Measurements from ENCODE around the gene PCAT7. TPM values are rescaled to one million over a fixed set of nuclear protein-coding genes. Genes with fewer than 3 reads are reported as not detected.
"Not testable (repeated sequence)": the region's sequence is repeated elsewhere in the genome, so short reads cannot be mapped to it uniquely, and the experiment has no call there.

Gene PCAT7
- total RNA-seq, 6 donors from 2014 or later = 0.10 to 0.24 TPM; not detected in 4

DNA sequence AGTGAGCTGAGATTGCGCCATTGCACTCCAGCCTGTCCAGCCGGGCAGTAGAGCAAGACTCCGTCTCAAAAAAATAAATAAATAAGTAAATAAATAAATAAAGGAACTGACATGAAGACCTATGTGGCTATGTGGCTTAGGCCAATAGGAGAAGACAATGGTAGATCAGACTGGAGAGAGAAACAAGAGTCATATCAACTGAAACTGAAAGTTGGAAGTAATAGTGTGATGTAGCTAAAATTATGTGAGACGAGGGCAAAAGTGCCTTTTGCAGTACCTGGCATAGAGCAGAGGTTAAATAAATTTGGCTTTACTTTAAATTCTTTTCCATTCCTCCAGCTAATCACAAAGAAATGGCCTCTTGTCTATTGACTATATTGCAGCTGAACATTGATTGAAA, 31.4 kb downstream of the PCAT7 start:
- no peaks in the 10 kb centered on the region for H3K9me3 ChIP-seq
- peak overlapping the region in 2 of 4 donors; percentile 13 to 15 for H3K4me3 ChIP-seq
- peaks cover 0 to 7% (median 2%) of the 10 kb centered on the region in 4 donors for H3K4me1 ChIP-seq
- ATAC-seq (ENCODE audit: low FRiP score in 2 of 2) (no peak), DNase-seq (no peak)
- WGBS, 2 donors = 60 to 76% methylated on average over 4 of the region's 4 CpGs
- no peaks in the 10 kb centered on the region for H3K36me3 ChIP-seq
- TF ChIP-seq POLR2AphosphoS5 (IDR thresholded peaks at IDR 0.05) (no peak), POLR2A (IDR thresholded peaks at IDR 0.05) (no peak), CTCF (IDR thresholded peaks at IDR 0.05) (no peak)
- no peak overlapping the region for H3K27ac ChIP-seq
- no peaks in the 10 kb centered on the region for H3K27me3 ChIP-seq

DNA sequence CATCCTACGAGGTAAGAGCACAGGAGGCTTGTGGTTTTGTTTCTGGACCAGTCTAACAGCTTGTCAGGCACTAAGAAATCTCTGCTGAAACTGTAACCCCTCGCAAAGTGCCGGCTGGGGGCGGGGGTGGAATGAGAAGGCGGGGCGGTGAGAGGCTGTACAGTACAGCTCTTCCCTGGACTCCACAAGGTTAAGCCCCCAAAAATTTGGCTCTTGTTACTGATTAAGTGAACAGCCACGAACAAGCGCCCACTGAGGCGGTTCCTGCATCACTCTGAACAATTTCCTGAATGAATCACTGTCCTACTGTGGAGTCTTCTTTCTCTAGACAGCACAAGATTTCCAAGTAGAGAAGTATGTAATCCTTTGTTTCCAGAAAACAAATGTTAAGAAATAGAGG, 31.9 kb downstream of the PCAT7 start:
- DNase-seq = no peak
- Histone ChIP-seq H3K27ac (no peak overlapping the region), H3K4me3 (peak overlapping the region in 2 of 4 donors; percentile 13 to 15), H3K36me3 (no peaks in the 10 kb centered on the region), H3K9me3 (no peaks in the 10 kb centered on the region), H3K27me3 (no peaks in the 10 kb centered on the region), H3K4me1 (peaks cover 0 to 7% (median 2%) of the 10 kb centered on the region in 4 donors)
- 44 to 68% methylated on average over 5 to 9 of the region's 9 CpGs for WGBS, 2 donors
- ATAC-seq (ENCODE audit: low FRiP score in 2 of 2) = peak in 1 of 2 donors; percentile 48
- TF ChIP-seq POLR2A (IDR thresholded peaks at IDR 0.05) (no peak), POLR2AphosphoS5 (IDR thresholded peaks at IDR 0.05) (no peak), CTCF (IDR thresholded peaks at IDR 0.05) (no peak), EP300 (IDR thresholded peaks at IDR 0.05) (no peak)

DNA sequence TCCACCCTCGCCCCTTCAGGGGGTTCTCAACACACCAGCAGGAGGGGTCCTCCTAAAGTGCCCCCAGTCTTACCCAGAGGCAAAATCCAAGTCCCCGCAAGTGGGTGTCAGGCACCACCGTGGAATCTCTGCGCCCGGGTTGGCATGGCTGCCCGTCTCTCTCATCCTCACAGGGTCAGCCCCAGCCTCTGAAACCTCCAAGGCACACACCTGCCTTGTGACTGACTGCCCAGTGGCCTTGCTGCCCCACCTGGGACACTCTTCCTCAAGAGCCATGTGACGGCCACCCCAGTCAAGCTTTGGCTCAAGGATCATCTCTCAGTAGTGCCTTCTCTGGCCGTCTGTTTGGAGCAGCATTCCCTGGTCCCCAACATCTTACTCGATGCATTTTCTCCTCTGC, 33.8 kb downstream of the PCAT7 start:
- DNase-seq (no peak), ATAC-seq (ENCODE audit: low FRiP score in 2 of 2) (no peak)
- Histone ChIP-seq H3K36me3 (no peaks in the 10 kb centered on the region), H3K4me3 (no peak overlapping the region), H3K27me3 (no peaks in the 10 kb centered on the region), H3K27ac (no peak overlapping the region), H3K4me1 (peaks cover 0 to 7% (median 2%) of the 10 kb centered on the region in 4 donors), H3K9me3 (no peaks in the 10 kb centered on the region)
- 88% methylated on average over 6 to 9 of the region's 9 CpGs for WGBS, 2 donors
- TF ChIP-seq EP300 (IDR thresholded peaks at IDR 0.05) (no peak), POLR2A (IDR thresholded peaks at IDR 0.05) (no peak), CTCF (IDR thresholded peaks at IDR 0.05) (no peak), POLR2AphosphoS5 (IDR thresholded peaks at IDR 0.05) (no peak)

DNA sequence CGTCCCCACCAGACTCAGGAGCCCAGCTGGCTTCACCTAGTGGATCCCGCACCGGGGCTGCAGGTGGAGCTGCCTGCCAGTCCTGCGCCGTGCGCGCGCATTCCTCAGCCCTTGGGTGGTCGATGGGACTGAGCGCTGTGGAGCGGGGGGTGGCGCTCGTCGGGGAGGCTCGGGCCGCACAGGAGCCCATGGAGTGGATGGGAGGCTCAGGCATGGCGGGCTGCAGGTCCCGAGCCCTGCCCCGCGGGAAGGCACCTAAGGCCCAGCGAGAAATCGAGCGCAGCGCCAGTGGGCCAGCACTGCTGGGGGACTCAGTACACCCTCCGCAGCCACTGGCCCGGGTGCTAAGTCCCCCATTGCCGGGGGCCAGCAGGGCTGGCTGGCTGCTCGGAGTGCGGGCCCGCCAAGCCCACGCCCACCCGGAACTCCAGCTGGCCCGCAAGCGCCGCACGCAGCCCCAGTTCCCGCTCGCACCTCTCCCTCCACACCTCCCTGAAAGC, 36.2 kb downstream of the PCAT7 start:
- WGBS, 2 donors = 88 to 94% methylated on average over 7 to 37 of the region's 38 CpGs
- H3K4me1 ChIP-seq; H3K4me3 ChIP-seq; H3K36me3 ChIP-seq; ATAC-seq (ENCODE audit: low FRiP score in 2 of 2); H3K27ac ChIP-seq; H3K9me3 ChIP-seq; H3K27me3 ChIP-seq: not testable (repeated sequence)
- peak in 1 of 2 donors; percentile 69 for DNase-seq

GRCh38 chr9:94591876-94592275, 37.0 kb downstream of the PCAT7 start:
- WGBS, 2 donors = 86 to 91% methylated on average over 8 of the region's 8 CpGs
- no peaks in the 10 kb centered on the region for H3K36me3 ChIP-seq
- no peak for TF ChIP-seq EP300 (IDR thresholded peaks at IDR 0.05)
- TF ChIP-seq POLR2AphosphoS5 (IDR thresholded peaks at IDR 0.05) = no peak
- TF ChIP-seq CTCF (IDR thresholded peaks at IDR 0.05) = no peak
- TF ChIP-seq POLR2A (IDR thresholded peaks at IDR 0.05) = no peak
- ATAC-seq (ENCODE audit: low FRiP score in 2 of 2) (no peak), DNase-seq (no peak)
- H3K27me3 ChIP-seq = no peaks in the 10 kb centered on the region
- H3K4me3 ChIP-seq = no peak overlapping the region
- H3K9me3 ChIP-seq = no peaks in the 10 kb centered on the region
- peaks cover 0 to 1% (median 0%) of the 10 kb centered on the region in 4 donors for H3K4me1 ChIP-seq
- H3K27ac ChIP-seq = no peak overlapping the region

DNA sequence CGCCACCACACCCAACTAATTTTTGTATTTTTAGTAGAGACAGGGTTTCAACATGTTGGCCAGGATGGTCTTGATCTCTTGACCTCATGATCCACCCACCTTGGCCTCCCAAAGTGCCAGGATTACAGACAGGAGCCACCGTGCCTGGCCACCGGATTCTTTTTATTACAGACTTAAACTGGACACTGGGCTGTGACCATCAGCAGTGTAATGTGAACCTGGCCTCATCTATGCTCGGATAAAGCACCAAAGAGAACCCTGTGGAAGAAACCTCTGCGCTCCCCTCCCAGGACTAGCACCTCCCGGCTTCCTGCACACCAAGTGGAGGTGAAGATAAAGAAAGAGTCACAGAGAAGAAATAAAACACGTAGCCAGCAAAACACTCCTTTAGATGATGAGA, 37.8 kb downstream of the PCAT7 start:
- not testable (repeated sequence) for DNase-seq; H3K36me3 ChIP-seq; H3K27ac ChIP-seq; ATAC-seq (ENCODE audit: low FRiP score in 2 of 2); H3K4me1 ChIP-seq; H3K4me3 ChIP-seq; H3K9me3 ChIP-seq; H3K27me3 ChIP-seq
- 80 to 84% methylated on average over 6 to 7 of the region's 7 CpGs for WGBS, 2 donors

All from upper lobe of left lung (tissue), 6 donors.